ENCODE measurements around the gene CPNE6.

- TF ChIP-seq, protein P1, sequence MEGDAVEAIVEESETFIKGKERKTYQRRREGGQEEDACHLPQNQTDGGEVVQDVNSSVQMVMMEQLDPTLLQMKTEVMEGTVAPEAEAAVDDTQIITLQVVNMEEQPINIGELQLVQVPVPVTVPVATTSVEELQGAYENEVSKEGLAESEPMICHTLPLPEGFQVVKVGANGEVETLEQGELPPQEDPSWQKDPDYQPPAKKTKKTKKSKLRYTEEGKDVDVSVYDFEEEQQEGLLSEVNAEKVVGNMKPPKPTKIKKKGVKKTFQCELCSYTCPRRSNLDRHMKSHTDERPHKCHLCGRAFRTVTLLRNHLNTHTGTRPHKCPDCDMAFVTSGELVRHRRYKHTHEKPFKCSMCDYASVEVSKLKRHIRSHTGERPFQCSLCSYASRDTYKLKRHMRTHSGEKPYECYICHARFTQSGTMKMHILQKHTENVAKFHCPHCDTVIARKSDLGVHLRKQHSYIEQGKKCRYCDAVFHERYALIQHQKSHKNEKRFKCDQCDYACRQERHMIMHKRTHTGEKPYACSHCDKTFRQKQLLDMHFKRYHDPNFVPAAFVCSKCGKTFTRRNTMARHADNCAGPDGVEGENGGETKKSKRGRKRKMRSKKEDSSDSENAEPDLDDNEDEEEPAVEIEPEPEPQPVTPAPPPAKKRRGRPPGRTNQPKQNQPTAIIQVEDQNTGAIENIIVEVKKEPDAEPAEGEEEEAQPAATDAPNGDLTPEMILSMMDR (IDR thresholded peaks at IDR 0.05; ENCODE audit: low read length) = no peak
- no peak for TF ChIP-seq EZH2 (IDR thresholded peaks at IDR 0.05; ENCODE audit: borderline replicate concordance, low read length)
Observed at GRCh38 chr14:24093207-24093900, 22.0 kb downstream of the CPNE6 start.

Measured in OCI-LY1 (cell line).